ENCODE data around the gene FCHSD2.
"Not testable (repeated sequence)": the region's sequence is repeated elsewhere in the genome, so short reads cannot be mapped to it uniquely, and the experiment has no call there.

The FCHSD2 gene

GRCh38 chr11:72792437-72793021 lies 349.6 kb downstream of the FCHSD2 start:
- H3K27ac Mint-ChIP-seq, result peak overlapping the region; percentile 99
- no peak for DNase-seq (ENCODE audit: low spot score)
- H3K9me3 Mint-ChIP-seq, result no peaks in the 10 kb centered on the region
- H3K27me3 Mint-ChIP-seq (ENCODE audit: low read depth), result no peaks in the 10 kb centered on the region
- H3K4me1 Mint-ChIP-seq (ENCODE audit: low read depth), result peaks cover 20% of the 10 kb centered on the region
- peak overlapping the region; percentile 97 for H3K4me3 Mint-ChIP-seq
- no peaks in the 10 kb centered on the region for H3K36me3 Mint-ChIP-seq (ENCODE audit: low read depth)

GRCh38 chr11:72791228-72791627 lies 350.9 kb downstream of the FCHSD2 start:
- H3K27ac Mint-ChIP-seq; H3K36me3 Mint-ChIP-seq (ENCODE audit: low read depth); DNase-seq (ENCODE audit: low spot score); H3K27me3 Mint-ChIP-seq (ENCODE audit: low read depth); H3K4me3 Mint-ChIP-seq; H3K9me3 Mint-ChIP-seq: not testable (repeated sequence)
- H3K4me1 Mint-ChIP-seq (ENCODE audit: low read depth), result peaks cover 24% of the 10 kb centered on the region

- Mint-ChIP-seq H3K9me3 (no peaks in the 10 kb centered on the region), H3K4me3 (no peak overlapping the region), H3K36me3 (ENCODE audit: low read depth) (no peaks in the 10 kb centered on the region), H3K27me3 (ENCODE audit: low read depth) (no peaks in the 10 kb centered on the region), H3K4me1 (ENCODE audit: low read depth) (peaks cover 23% of the 10 kb centered on the region), H3K27ac (no peak overlapping the region)
- DNase-seq (ENCODE audit: low spot score), result no peak
These were observed 352.5 kb downstream of the FCHSD2 start for GRCh38 chr11:72789493-72790131.

- Mint-ChIP-seq H3K36me3 (ENCODE audit: low read depth) (no peaks in the 10 kb centered on the region), H3K27ac (no peak overlapping the region), H3K27me3 (ENCODE audit: low read depth) (no peaks in the 10 kb centered on the region), H3K9me3 (no peaks in the 10 kb centered on the region), H3K4me3 (no peak overlapping the region), H3K4me1 (ENCODE audit: low read depth) (peaks cover 15% of the 10 kb centered on the region)
- DNase-seq (ENCODE audit: low spot score), result no peak
These were observed 353.9 kb downstream of the FCHSD2 start for GRCh38 chr11:72788241-72788640.

- Mint-ChIP-seq H3K4me3 (no peak overlapping the region), H3K4me1 (ENCODE audit: low read depth) (peaks cover 14% of the 10 kb centered on the region), H3K27me3 (ENCODE audit: low read depth) (peaks cover 3% of the 10 kb centered on the region), H3K36me3 (ENCODE audit: low read depth) (no peaks in the 10 kb centered on the region), H3K9me3 (no peaks in the 10 kb centered on the region), H3K27ac (peak overlapping the region; percentile 61)
- no peak for DNase-seq (ENCODE audit: low spot score)
These were observed 354.7 kb downstream of the FCHSD2 start for GRCh38 chr11:72787216-72788104.

All from T-helper 2 cell treated with Interferon-gamma antibody and Interleukin-4, amounts not matched to agents 5 μg/mL and 100 μg/mL, for 36 hours (primary cell).